ENCODE data around the gene C1orf21. TPM values are rescaled to one million over a fixed set of nuclear protein-coding genes. Genes with fewer than 3 reads are reported as not detected.

The C1orf21 gene
- total RNA-seq, 1 experiment from 2014 or later: 0.15 TPM

DNA sequence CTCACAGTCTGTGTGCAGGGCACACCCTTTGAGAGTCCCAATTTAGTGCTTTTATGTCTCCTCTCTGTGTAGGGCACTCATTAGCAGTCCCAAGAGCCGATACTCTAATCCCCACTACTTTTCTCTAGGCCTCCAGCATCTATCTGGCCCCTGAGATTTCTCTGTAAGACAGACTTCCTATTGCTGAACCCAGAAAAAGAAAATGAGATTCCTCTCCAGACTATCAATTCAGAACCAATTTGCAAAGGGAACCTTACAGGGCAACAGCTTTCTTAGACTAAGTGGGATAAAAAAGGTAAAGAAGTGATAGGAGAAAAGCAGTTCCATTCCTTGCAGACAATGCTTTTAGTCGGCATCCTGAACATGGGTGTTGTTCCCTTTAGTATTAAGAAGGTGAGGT, 195.6 kb downstream of the C1orf21 start:
- no peak for ATAC-seq
- Histone ChIP-seq H3K27me3 (ENCODE audit: control insufficient read depth, insufficient read depth, low read length) (no peaks in the 10 kb centered on the region), H3K4me3 (ENCODE audit: low read depth in 2 of 2, low read length in 2 of 2) (no peak overlapping the region), H3K27ac (ENCODE audit: low read length) (no peak overlapping the region), H3K36me3 (ENCODE audit: control insufficient read depth, insufficient read depth, low read length) (no peaks in the 10 kb centered on the region), H3K9me3 (ENCODE audit: control insufficient read depth, insufficient read depth, low read depth, low read length) (no peaks in the 10 kb centered on the region), H3K4me1 (ENCODE audit: control insufficient read depth, insufficient read depth, low read length) (no peaks in the 10 kb centered on the region)
- CTCF ChIA-PET: no interaction called here
- POLR2A ChIA-PET: no interaction called here
- intact Hi-C loops (cut with micrococcal nuclease; ENCODE audit: unreplicated experiment) (no loop called here), in situ Hi-C loops (cut with HindIII; ENCODE audit: low pct_unique_long_range_greater_than_20kb, low sequenced_read_pairs) (no loop called here)
- no peak for DNase-seq (ENCODE audit: low read depth, low spot score)
- no TSS peak for BruUV-seq (replicated peaks)
- TF ChIP-seq, protein P1, sequence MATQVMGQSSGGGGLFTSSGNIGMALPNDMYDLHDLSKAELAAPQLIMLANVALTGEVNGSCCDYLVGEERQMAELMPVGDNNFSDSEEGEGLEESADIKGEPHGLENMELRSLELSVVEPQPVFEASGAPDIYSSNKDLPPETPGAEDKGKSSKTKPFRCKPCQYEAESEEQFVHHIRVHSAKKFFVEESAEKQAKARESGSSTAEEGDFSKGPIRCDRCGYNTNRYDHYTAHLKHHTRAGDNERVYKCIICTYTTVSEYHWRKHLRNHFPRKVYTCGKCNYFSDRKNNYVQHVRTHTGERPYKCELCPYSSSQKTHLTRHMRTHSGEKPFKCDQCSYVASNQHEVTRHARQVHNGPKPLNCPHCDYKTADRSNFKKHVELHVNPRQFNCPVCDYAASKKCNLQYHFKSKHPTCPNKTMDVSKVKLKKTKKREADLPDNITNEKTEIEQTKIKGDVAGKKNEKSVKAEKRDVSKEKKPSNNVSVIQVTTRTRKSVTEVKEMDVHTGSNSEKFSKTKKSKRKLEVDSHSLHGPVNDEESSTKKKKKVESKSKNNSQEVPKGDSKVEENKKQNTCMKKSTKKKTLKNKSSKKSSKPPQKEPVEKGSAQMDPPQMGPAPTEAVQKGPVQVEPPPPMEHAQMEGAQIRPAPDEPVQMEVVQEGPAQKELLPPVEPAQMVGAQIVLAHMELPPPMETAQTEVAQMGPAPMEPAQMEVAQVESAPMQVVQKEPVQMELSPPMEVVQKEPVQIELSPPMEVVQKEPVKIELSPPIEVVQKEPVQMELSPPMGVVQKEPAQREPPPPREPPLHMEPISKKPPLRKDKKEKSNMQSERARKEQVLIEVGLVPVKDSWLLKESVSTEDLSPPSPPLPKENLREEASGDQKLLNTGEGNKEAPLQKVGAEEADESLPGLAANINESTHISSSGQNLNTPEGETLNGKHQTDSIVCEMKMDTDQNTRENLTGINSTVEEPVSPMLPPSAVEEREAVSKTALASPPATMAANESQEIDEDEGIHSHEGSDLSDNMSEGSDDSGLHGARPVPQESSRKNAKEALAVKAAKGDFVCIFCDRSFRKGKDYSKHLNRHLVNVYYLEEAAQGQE (IDR thresholded peaks at IDR 0.05; ENCODE audit: insufficient read depth in 1 of 2, low read depth in 2 of 2, low read length in 1 of 2): no peak
- no peak for TF ChIP-seq SIN3A (IDR thresholded peaks at IDR 0.05; ENCODE audit: borderline replicate concordance, insufficient read depth, low read depth, low read length)
- no peak for TF ChIP-seq POLR2AphosphoS5 (IDR thresholded peaks at IDR 0.05; ENCODE audit: low read depth, low read length)
- TF ChIP-seq TCF7L2 (IDR thresholded peaks at IDR 0.05; ENCODE audit: low read depth, low read length): no peak
- no peak for TF ChIP-seq CTCF (IDR thresholded peaks at IDR 0.05)

DNA sequence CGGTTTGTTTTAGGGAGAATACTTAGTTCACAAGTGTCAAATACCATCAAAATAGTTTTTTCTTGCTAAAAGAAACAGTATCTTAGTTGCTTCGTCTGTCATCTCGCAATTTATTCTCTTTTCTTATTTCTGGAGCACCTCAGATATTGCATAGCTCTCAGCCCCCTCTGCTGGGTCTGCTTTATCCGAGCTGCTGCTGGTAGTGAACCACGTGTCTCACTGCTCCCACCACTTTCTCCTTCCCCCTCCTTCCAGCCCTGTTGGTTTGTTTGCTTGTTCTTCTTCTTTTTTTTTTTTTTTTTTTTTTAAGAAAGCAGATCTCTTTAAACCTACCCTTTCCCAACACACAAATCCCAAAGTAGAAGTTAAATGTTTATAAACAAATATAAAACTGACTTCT, 197.0 kb downstream of the C1orf21 start:
- in situ Hi-C loops (cut with HindIII; ENCODE audit: low pct_unique_long_range_greater_than_20kb, low sequenced_read_pairs) (no loop called here), intact Hi-C loops (cut with micrococcal nuclease; ENCODE audit: unreplicated experiment) (no loop called here)
- no peak for DNase-seq (ENCODE audit: low read depth, low spot score)
- no peaks in the 10 kb centered on the region for H3K36me3 ChIP-seq (ENCODE audit: control insufficient read depth, insufficient read depth, low read length)
- no TSS peak for BruUV-seq (replicated peaks)
- no peaks in the 10 kb centered on the region for H3K9me3 ChIP-seq (ENCODE audit: control insufficient read depth, insufficient read depth, low read depth, low read length)
- ATAC-seq: no peak
- H3K4me1 ChIP-seq (ENCODE audit: control insufficient read depth, insufficient read depth, low read length): no peaks in the 10 kb centered on the region
- no peaks in the 10 kb centered on the region for H3K27me3 ChIP-seq (ENCODE audit: control insufficient read depth, insufficient read depth, low read length)
- POLR2A ChIA-PET: no interaction called here
- H3K27ac ChIP-seq (ENCODE audit: low read length): no peak overlapping the region
- H3K4me3 ChIP-seq (ENCODE audit: low read depth in 2 of 2, low read length in 2 of 2): no peak overlapping the region
- CTCF ChIA-PET: no interaction called here
- TF ChIP-seq, protein P1 (IDR thresholded peaks at IDR 0.05; ENCODE audit: insufficient read depth in 1 of 2, low read depth in 2 of 2, low read length in 1 of 2): no peak
- TF ChIP-seq CTCF (IDR thresholded peaks at IDR 0.05) (no peak), TCF7L2 (IDR thresholded peaks at IDR 0.05; ENCODE audit: low read depth, low read length) (no peak), SIN3A (IDR thresholded peaks at IDR 0.05; ENCODE audit: borderline replicate concordance, insufficient read depth, low read depth, low read length) (no peak), POLR2AphosphoS5 (IDR thresholded peaks at IDR 0.05; ENCODE audit: low read depth, low read length) (no peak)

Data from Panc1 (cell line).